Measurements from ENCODE around the gene BTF3.
A peak's percentile ranks its signal among the peaks of the same experiment; 100 is the strongest.
"Not testable (repeated sequence)": the region's sequence is repeated elsewhere in the genome, so short reads cannot be mapped to it uniquely, and the experiment has no call there.

The BTF3 gene

DNA sequence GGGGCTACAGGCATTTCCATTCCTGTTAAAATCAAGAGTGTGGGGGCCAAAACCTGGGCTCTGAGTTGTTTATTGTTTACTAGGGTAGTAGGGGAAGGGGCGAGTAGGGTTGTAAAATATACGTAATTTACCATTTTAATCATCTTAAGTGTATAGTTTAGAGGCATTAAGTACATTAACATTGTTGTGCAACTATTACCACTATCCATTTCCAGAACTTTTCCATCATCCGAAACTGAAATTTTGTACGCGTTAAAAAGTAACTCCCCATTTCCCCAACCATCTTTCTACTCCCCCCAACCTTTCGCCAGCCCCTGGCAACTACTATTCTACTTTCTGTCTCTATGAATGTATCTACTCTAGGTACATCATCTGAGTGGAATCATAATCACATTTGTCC lies 46.0 kb upstream of the BTF3 start:
- Histone ChIP-seq H3K9me2 (replicated peaks; ENCODE audit: insufficient read depth, low read length) (no peaks in the 10 kb centered on the region), H4K20me1 (ENCODE audit: insufficient read depth, low read length) (no peaks in the 10 kb centered on the region), H3K79me2 (ENCODE audit: low read length) (no peaks in the 10 kb centered on the region), H3K4me2 (ENCODE audit: low read depth, low read length) (no peak overlapping the region), H3K9me3 (replicated peaks; ENCODE audit: insufficient read depth, low read length) (no peaks in the 10 kb centered on the region), H2AFZ (ENCODE audit: low read length) (no peak overlapping the region), H3K27ac (ENCODE audit: low read length) (no peak overlapping the region), H3K4me3 (ENCODE audit: low read length) (no peak overlapping the region), H3F3A (ENCODE audit: insufficient read depth, low read length) (peaks cover 8% of the 10 kb centered on the region; the same call in 1 of the 2 replicates), H3K9ac (ENCODE audit: low read length) (no peak overlapping the region), H3K4me1 (ENCODE audit: low read length) (peaks cover 7% of the 10 kb centered on the region), H3K36me3 (replicated peaks; ENCODE audit: insufficient read depth, low read length) (no peaks in the 10 kb centered on the region), H3K27me3 (replicated peaks; ENCODE audit: insufficient read depth, low read length) (peaks cover 38% of the 10 kb centered on the region)
- DNase-seq = no peak
- TF ChIP-seq EZH2phosphoT487 (IDR thresholded peaks at IDR 0.05; ENCODE audit: low read length) = no peak
- TF ChIP-seq EZH2 (optimal IDR thresholded peaks at IDR 0.05; ENCODE audit: low read depth, low read length) = no peak
- TF ChIP-seq, protein P1, sequence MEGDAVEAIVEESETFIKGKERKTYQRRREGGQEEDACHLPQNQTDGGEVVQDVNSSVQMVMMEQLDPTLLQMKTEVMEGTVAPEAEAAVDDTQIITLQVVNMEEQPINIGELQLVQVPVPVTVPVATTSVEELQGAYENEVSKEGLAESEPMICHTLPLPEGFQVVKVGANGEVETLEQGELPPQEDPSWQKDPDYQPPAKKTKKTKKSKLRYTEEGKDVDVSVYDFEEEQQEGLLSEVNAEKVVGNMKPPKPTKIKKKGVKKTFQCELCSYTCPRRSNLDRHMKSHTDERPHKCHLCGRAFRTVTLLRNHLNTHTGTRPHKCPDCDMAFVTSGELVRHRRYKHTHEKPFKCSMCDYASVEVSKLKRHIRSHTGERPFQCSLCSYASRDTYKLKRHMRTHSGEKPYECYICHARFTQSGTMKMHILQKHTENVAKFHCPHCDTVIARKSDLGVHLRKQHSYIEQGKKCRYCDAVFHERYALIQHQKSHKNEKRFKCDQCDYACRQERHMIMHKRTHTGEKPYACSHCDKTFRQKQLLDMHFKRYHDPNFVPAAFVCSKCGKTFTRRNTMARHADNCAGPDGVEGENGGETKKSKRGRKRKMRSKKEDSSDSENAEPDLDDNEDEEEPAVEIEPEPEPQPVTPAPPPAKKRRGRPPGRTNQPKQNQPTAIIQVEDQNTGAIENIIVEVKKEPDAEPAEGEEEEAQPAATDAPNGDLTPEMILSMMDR (IDR thresholded peaks at IDR 0.05; ENCODE audit: low read length) = no peak

DNA sequence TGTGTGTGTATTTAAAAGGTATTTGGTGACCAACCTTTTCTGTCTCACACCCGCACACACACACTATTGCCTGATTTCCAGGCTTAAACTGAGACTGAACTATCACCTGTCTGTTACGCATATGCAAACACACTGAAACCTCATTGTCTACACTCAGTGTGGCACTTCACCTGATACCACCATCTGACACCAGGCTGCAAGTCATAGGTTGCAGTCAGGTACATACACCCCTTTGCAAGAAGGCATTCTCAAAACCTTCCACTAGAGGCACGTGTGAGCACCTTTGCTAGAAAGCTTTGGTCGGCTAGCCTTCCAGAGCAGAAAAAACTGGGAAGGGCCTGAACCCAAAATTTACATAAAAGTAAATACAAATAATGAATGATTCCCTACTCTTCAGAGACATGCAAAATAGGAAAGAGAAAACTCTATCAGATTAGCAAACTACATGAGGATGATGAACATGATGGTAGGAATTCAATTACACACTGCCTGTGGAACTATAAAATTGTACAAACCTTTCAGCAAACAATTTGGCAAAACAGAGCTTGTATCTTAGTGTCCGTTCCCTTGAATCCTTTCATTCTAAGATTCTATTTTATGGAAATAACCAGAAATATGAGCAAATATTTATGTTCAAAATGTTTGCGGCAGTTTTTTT lies 43.7 kb upstream of the BTF3 start:
- Histone ChIP-seq H3K79me2 (ENCODE audit: low read length) (no peaks in the 10 kb centered on the region), H3K4me3 (ENCODE audit: low read length) (no peak overlapping the region), H3K36me3 (replicated peaks; ENCODE audit: insufficient read depth, low read length) (no peaks in the 10 kb centered on the region), H4K20me1 (ENCODE audit: insufficient read depth, low read length) (no peaks in the 10 kb centered on the region), H2AFZ (ENCODE audit: low read length) (no peak overlapping the region), H3K27ac (ENCODE audit: low read length) (no peak overlapping the region), H3K9ac (ENCODE audit: low read length) (no peak overlapping the region), H3K4me2 (ENCODE audit: low read depth, low read length) (no peak overlapping the region), H3K27me3 (replicated peaks; ENCODE audit: insufficient read depth, low read length) (peaks cover 28% of the 10 kb centered on the region), H3K4me1 (ENCODE audit: low read length) (peaks cover 4% of the 10 kb centered on the region), H3K9me2 (replicated peaks; ENCODE audit: insufficient read depth, low read length) (no peaks in the 10 kb centered on the region), H3F3A (ENCODE audit: insufficient read depth, low read length) (peaks cover 4% of the 10 kb centered on the region; the same call in 1 of the 2 replicates), H3K9me3 (replicated peaks; ENCODE audit: insufficient read depth, low read length) (no peaks in the 10 kb centered on the region)
- TF ChIP-seq, protein P1 (IDR thresholded peaks at IDR 0.05; ENCODE audit: low read length) = peak; percentile 81
- TF ChIP-seq EZH2phosphoT487 (IDR thresholded peaks at IDR 0.05; ENCODE audit: low read length) = no peak
- DNase-seq = peak; percentile 84

DNA sequence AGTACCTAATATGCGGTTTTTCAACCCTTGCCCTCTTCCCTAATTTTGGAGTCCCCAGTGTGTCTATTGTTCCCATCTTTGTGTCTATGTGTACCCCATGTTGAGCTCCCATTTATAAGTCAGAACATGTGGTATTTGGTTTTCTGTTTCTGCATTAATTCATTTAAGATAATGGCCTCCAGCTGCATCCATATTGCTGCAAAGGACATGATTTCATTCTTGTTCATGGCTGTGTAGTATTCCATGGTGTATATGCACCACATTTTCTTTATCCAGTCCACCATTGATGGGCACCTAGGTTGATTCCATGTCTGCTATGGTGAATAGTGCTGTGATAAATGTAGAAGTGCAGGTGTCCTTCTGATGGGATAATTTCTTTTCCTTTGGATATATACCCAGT lies 41.8 kb upstream of the BTF3 start:
- H3K27ac ChIP-seq (ENCODE audit: low read length); H4K20me1 ChIP-seq (ENCODE audit: insufficient read depth, low read length); H3K4me1 ChIP-seq (ENCODE audit: low read length); H3K36me3 ChIP-seq (replicated peaks; ENCODE audit: insufficient read depth, low read length); H2AFZ ChIP-seq (ENCODE audit: low read length); H3F3A ChIP-seq (ENCODE audit: insufficient read depth, low read length); H3K4me3 ChIP-seq (ENCODE audit: low read length); H3K9ac ChIP-seq (ENCODE audit: low read length); H3K9me3 ChIP-seq (replicated peaks; ENCODE audit: insufficient read depth, low read length); H3K79me2 ChIP-seq (ENCODE audit: low read length); DNase-seq; H3K9me2 ChIP-seq (replicated peaks; ENCODE audit: insufficient read depth, low read length); H3K4me2 ChIP-seq (ENCODE audit: low read depth, low read length): not testable (repeated sequence)
- H3K27me3 ChIP-seq (replicated peaks; ENCODE audit: insufficient read depth, low read length) = peaks cover 13% of the 10 kb centered on the region; the same call in 1 of the 2 replicates

DNA sequence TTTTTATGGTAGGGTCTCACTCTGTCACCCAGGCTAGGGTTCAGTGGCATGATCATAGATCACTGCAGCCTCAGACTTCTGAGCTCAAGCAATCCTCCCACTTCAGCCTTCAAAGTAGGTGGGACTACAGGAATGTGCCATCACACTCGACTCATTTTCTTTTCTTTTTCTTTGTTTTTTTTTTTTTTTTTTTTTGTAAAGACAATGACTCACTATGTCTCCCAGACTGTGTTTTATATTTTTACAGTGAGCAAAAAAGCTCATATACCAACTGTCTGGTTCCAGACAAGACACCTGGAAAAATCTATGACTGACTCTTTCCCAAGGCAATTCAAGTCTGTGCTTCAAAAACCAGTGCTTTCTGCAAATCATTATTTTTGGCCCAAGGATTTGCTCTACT lies 38.9 kb upstream of the BTF3 start:
- H3K9me2 ChIP-seq (replicated peaks; ENCODE audit: insufficient read depth, low read length) = no peaks in the 10 kb centered on the region

More for the DNA sequence above, 38.9 kb upstream of the BTF3 start:
- Histone ChIP-seq H3K79me2 (ENCODE audit: low read length) (no peaks in the 10 kb centered on the region), H3K4me3 (ENCODE audit: low read length) (no peak overlapping the region), H3F3A (ENCODE audit: insufficient read depth, low read length) (no peaks in the 10 kb centered on the region), H3K27ac (ENCODE audit: low read length) (no peak overlapping the region), H3K9ac (ENCODE audit: low read length) (no peak overlapping the region), H3K9me3 (replicated peaks; ENCODE audit: insufficient read depth, low read length) (no peaks in the 10 kb centered on the region), H4K20me1 (ENCODE audit: insufficient read depth, low read length) (no peaks in the 10 kb centered on the region), H3K4me1 (ENCODE audit: low read length) (no peaks in the 10 kb centered on the region), H3K36me3 (replicated peaks; ENCODE audit: insufficient read depth, low read length) (no peaks in the 10 kb centered on the region), H3K27me3 (replicated peaks; ENCODE audit: insufficient read depth, low read length) (no peaks in the 10 kb centered on the region), H2AFZ (ENCODE audit: low read length) (no peak overlapping the region), H3K4me2 (ENCODE audit: low read depth, low read length) (no peak overlapping the region)
- TF ChIP-seq EZH2phosphoT487 (IDR thresholded peaks at IDR 0.05; ENCODE audit: low read length) = no peak
- TF ChIP-seq, protein P1 (IDR thresholded peaks at IDR 0.05; ENCODE audit: low read length) = no peak
- TF ChIP-seq EZH2 (optimal IDR thresholded peaks at IDR 0.05; ENCODE audit: low read depth, low read length) = no peak
- no peak for DNase-seq
